HepG2 (cell line): ENCODE results near the gene WDR27. TPM values are rescaled to one million over a fixed set of nuclear protein-coding genes. Genes with fewer than 3 reads are reported as not detected.
A peak's percentile ranks its signal among the peaks of the same experiment; 100 is the strongest.

Source experiments
- ADNP ChIP-seq: sonication (generic); formaldehyde crosslinking; IDR thresholded peaks from 2 replicates; pipeline ENCODE4 v1.4.0; 2020; ENCODE audit warnings: missing genetic modification reagents
- ARNT ChIP-seq: fragments of 450-650 bp; IDR thresholded peaks from 2 replicates; pipeline ENCODE4 v1.6.1; 2017
- ATF4 ChIP-seq, 2 experiments: fragments of 450-650 bp in 1 of 2; sonication (generic) in 1 of 2; formaldehyde crosslinking; IDR thresholded peaks; 2 replicates each; pipeline versions ENCODE4 v1.5.0 to v1.8.0; 2020 to 2022; ENCODE audit warnings: mild to moderate bottlenecking in 1 of 2, missing genetic modification reagents in 1 of 2
- ATM ChIP-seq: fragments of 450-650 bp; IDR thresholded peaks from 2 replicates; pipeline ENCODE4 v1.7.1; 2017; ENCODE audit warnings: mild to moderate bottlenecking, borderline replicate concordance
- BRD4 ChIP-seq: sonication (generic); formaldehyde crosslinking; IDR thresholded peaks from 2 replicates; pipeline ENCODE4 v1.4.0; 2020; ENCODE audit warnings: missing genetic modification reagents
- CAMTA2 ChIP-seq: sonication (generic); formaldehyde crosslinking; IDR thresholded peaks from 2 replicates; pipeline ENCODE4 v1.4.0; 2020; ENCODE audit warnings: mild to moderate bottlenecking, missing genetic modification reagents, borderline replicate concordance
- ELF1 ChIP-seq: sonication (generic); formaldehyde crosslinking; IDR thresholded peaks from 2 replicates; pipeline ENCODE4 v1.4.0; 2020; ENCODE audit warnings: missing genetic modification reagents
- FOXJ3 ChIP-seq: sonication (generic); formaldehyde crosslinking; IDR thresholded peaks from 2 replicates; pipeline ENCODE4 v1.4.0; 2020; ENCODE audit warnings: missing genetic modification reagents, mild to moderate bottlenecking, borderline replicate concordance
- HINFP ChIP-seq: sonication (generic); formaldehyde crosslinking; IDR thresholded peaks from 2 replicates; pipeline ENCODE4 v1.4.0; 2020; ENCODE audit warnings: low read depth, mild to moderate bottlenecking, missing genetic modification reagents
- KMT2A ChIP-seq: sonication (generic); formaldehyde crosslinking; IDR thresholded peaks from 2 replicates; pipeline ENCODE4 v1.4.0; 2020; ENCODE audit warnings: missing genetic modification reagents
- MAZ ChIP-seq, 2 experiments: sonication (generic) in 1 of 2; formaldehyde crosslinking in 1 of 2; IDR thresholded peaks; 2 replicates each; pipeline versions ENCODE4 v1.5.0 to v1.6.1; 2012 to 2020; ENCODE audit warnings: low read depth in 2 of 2, mild to moderate bottlenecking in 2 of 2, borderline replicate concordance in 1 of 2, improper control_type of control experiment in 1 of 2, low read length in 1 of 2, missing genetic modification reagents in 1 of 2, moderate library complexity in 1 of 2
- MIER2 ChIP-seq: IDR thresholded peaks from 2 replicates; pipeline ENCODE4 v1.6.1; 2016; ENCODE audit warnings: missing biosample characterization, missing genetic modification reagents
- MYPOP ChIP-seq: sonication (generic); formaldehyde crosslinking; IDR thresholded peaks from 2 replicates; pipeline ENCODE4 v1.8.1; 2023; ENCODE audit warnings: mild to moderate bottlenecking, moderate library complexity, missing genetic modification reagents
- PHF20 ChIP-seq: sonication (generic); formaldehyde crosslinking; IDR thresholded peaks from 2 replicates; pipeline ENCODE4 v1.5.0; 2020; ENCODE audit warnings: mild to moderate bottlenecking, missing genetic modification reagents
- PREB ChIP-seq: sonication (generic); formaldehyde crosslinking; IDR thresholded peaks from 2 replicates; pipeline ENCODE4 v1.4.0; 2020; ENCODE audit warnings: missing genetic modification reagents
- TEAD2 ChIP-seq: sonication (generic); formaldehyde crosslinking; IDR thresholded peaks from 2 replicates; pipeline ENCODE4 v1.9.0; 2021; ENCODE audit warnings: missing genetic modification reagents
- TOE1 ChIP-seq: sonication (generic); formaldehyde crosslinking; IDR thresholded peaks from 2 replicates; pipeline ENCODE4 v1.4.0; 2020; ENCODE audit warnings: mild to moderate bottlenecking, missing genetic modification reagents
- XRCC5 ChIP-seq: fragments of 200-400 bp; formaldehyde crosslinking; optimal IDR thresholded peaks from 2 replicates; pipeline ENCODE3; 2017; ENCODE audit warnings: mild to moderate bottlenecking, low read length
- ZNF101 ChIP-seq: sonication (generic); formaldehyde crosslinking; IDR thresholded peaks from 2 replicates; pipeline ENCODE4 v1.4.0; 2020; ENCODE audit warnings: mild to moderate bottlenecking, low read depth, missing genetic modification reagents, borderline replicate concordance
- ZNF547 ChIP-seq: sonication (generic); formaldehyde crosslinking; IDR thresholded peaks from 2 replicates; pipeline ENCODE4 v1.5.1; 2020; ENCODE audit warnings: mild to moderate bottlenecking, missing genetic modification reagents
- ZXDC ChIP-seq: sonication (generic); formaldehyde crosslinking; IDR thresholded peaks from 2 replicates; pipeline ENCODE4 v1.5.0; 2020; ENCODE audit warnings: mild to moderate bottlenecking, missing genetic modification reagents
- polyA plus RNA-seq, 8 experiments: library from polyadenylated mRNA; depleted of rRNA in 3 of 8; stranded (reverse) in 7 of 8; unstranded in 1 of 8; fragments of >200 nt; fragmentation: Illumina TruSeq in 4 of 8; extraction: Trizol in 4 of 8; gene quantifications; 2 replicates each; pipeline versions ENCODE4 v1.2.1 to v1.2.3, GENCODE V29; 2011 to 2016; ENCODE audit warnings: low read depth in 4 of 8, missing spikeins in 1 of 8, mixed read lengths in 1 of 8; ENCODE audit not compliant: insufficient read depth in 1 of 8
- total RNA-seq, 5 experiments: library from RNA; depleted of rRNA; stranded (reverse); fragments of >200 nt; fragmentation: Illumina TruSeq; extraction: Trizol; gene quantifications; 2 replicates each; pipeline ENCODE4 v1.2.3, GENCODE V29; 2016; ENCODE audit warnings: low read depth in 1 of 5

The WDR27 gene
- total and polyA plus RNA-seq, 2 of the 13 experiments (the other 11 are each of a cell fraction or from before 2014, with no cell fraction given), result 34.1 to 80.3 TPM

GRCh38 chr6:169701954-169702839 lies at the start of gene WDR27, which contains the start of gene C6orf120 (continued):
- TF ChIP-seq ZNF547 (peak; percentile 79), HINFP (CRISPR knock-in tag) (peak; percentile 91), ZXDC (CRISPR knock-in tag) (peak; percentile 85; the same call in 1 of the 2 replicates), ADNP (CRISPR knock-in tag) (no peak), MIER2 (CRISPR knock-in tag) (peak; percentile 62), ZNF101 (CRISPR knock-in tag) (no peak), XRCC5 (peak; percentile 11), ARNT (no peak), ATF4 (CRISPR knock-in tag; IDR thresholded peaks at IDR 0.05) (peak in 1 of 2 experiments; percentile 75; a peak in 2 of 4 replicates), MAZ (IDR thresholded peaks at IDR 0.05; ENCODE audit: borderline replicate concordance, low read depth, low read length) (peak; percentile 83), MAZ (CRISPR knock-in tag; IDR thresholded peaks at IDR 0.05; ENCODE audit: low read depth) (peak; percentile 95), TOE1 (CRISPR knock-in tag) (0 out of 2 replicates have a peak, but pooled peaks have one; percentile 25), ATM (no peak), TEAD2 (CRISPR knock-in tag) (no peak), ELF1 (peak; percentile 90), KMT2A (CRISPR knock-in tag) (peak; percentile 97), PHF20 (CRISPR knock-in tag) (peak; percentile 90), BRD4 (CRISPR knock-in tag) (peak; percentile 51; the same call in 1 of the 2 replicates), FOXJ3 (no peak), PREB (no peak), CAMTA2 (CRISPR knock-in tag) (peak; percentile 65; the same call in 1 of the 2 replicates), MYPOP (CRISPR knock-in tag) (peak; percentile 43)
